Activated naive CD4-positive, alpha-beta T cell treated with anti-CD3 and anti-CD28 coated beads for 36 hours (primary cell): Measurements from ENCODE around the gene CLEC18B. TPM values are rescaled to one million over a fixed set of nuclear protein-coding genes. Genes with fewer than 3 reads are reported as not detected.
"Not testable (repeated sequence)": the region's sequence is repeated elsewhere in the genome, so short reads cannot be mapped to it uniquely, and the experiment has no call there.

Experiments used
- CTCF ChIA-PET: fragments of 350-600 bp; sonication (Branson Sonifier 250); formaldehyde crosslinking; loops from one replicate; lab custom pipeline; 2021; ENCODE audit warnings: antibody characterized with exemption; lab: Charles Lee
- DNase-seq: peaks from one replicate; pipeline ENCODE4 v3.0.0-alpha.2; 2020
- H3K27ac Mint-ChIP-seq: one replicate; pipeline ENCODE4 v1.8.0; 2021; ENCODE audit warnings: mild to moderate bottlenecking, mixed read lengths
- H3K27me3 Mint-ChIP-seq: one replicate; pipeline ENCODE4 v1.8.0; 2021; ENCODE audit warnings: low read depth, mixed read lengths
- H3K36me3 Mint-ChIP-seq: one replicate; pipeline ENCODE4 v1.8.0; 2021; ENCODE audit warnings: low read depth, mixed read lengths
- H3K4me1 Mint-ChIP-seq: one replicate; pipeline ENCODE4 v1.8.0; 2021; ENCODE audit warnings: low read depth, mixed read lengths
- H3K4me3 Mint-ChIP-seq: one replicate; pipeline ENCODE4 v1.8.0; 2021; ENCODE audit warnings: mild to moderate bottlenecking, moderate library complexity, mixed read lengths
- H3K9me3 Mint-ChIP-seq: one replicate; pipeline ENCODE4 v1.8.0; 2021; ENCODE audit warnings: mixed read lengths
- intact Hi-C: fragments of 100-400 bp; cut with micrococcal nuclease; formaldehyde crosslinking; loops from one replicate; pipeline ENCODE4 v1.15.1; 2023
- total RNA-seq, 2 experiments: library from RNA; stranded (reverse); gene quantifications; one replicate each; pipeline ENCODE4 v1.2.3, GENCODE V29; 2021

The CLEC18B gene
- not detected for total RNA-seq

DNA sequence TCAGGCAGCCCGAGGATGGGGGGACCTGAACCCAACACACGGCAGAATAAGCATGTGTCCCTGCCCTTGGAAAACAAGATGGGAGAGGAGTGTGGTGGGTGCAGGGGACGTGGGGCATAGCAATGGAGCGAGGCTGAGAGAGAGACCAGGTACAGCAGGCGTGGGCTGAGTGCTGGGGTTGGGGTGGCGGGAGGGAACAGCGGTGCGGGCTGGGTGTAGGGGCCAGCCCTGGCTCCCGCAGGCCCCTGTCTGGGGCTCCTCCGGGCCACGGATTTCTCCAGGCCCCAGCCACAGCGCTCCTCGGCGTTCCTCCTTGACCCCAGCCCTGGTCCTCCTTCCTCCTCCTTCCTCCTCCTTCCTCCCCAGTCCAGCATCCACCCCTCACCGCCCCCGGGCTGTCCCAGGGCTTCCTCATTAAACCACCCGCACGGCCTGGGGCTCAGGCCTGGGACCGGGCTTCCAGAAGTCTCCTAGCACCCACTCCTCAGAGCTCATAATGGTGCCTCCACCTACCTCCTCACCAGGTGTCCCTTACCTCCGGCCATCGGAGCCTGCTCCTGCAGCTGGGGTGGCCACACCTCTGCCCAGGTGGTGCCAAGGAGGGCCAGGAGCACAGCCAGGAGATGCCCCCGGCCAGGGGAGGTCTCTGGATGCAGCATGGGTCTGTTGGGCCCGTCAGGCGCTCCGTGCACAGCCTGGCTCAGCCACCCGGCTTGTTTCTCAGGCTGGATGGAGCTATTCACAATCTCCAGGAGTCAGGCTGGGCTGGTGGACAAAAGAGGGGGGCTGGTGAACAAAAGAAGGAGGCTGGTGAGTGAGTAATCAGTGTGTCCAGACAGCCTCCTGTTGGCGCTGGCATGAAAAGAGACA is at the start of gene CLEC18B:
CLEC18B (minus strand) TSS at position 867 of the 870 bp plus-strand sequence; CDS start at position 659, 208 bp downstream.
- H3K9me3 Mint-ChIP-seq, H3K27me3 Mint-ChIP-seq, CTCF ChIA-PET, DNase-seq, H3K4me3 Mint-ChIP-seq, H3K27ac Mint-ChIP-seq, H3K36me3 Mint-ChIP-seq, intact Hi-C loops, H3K4me1 Mint-ChIP-seq: not testable (repeated sequence)

DNA sequence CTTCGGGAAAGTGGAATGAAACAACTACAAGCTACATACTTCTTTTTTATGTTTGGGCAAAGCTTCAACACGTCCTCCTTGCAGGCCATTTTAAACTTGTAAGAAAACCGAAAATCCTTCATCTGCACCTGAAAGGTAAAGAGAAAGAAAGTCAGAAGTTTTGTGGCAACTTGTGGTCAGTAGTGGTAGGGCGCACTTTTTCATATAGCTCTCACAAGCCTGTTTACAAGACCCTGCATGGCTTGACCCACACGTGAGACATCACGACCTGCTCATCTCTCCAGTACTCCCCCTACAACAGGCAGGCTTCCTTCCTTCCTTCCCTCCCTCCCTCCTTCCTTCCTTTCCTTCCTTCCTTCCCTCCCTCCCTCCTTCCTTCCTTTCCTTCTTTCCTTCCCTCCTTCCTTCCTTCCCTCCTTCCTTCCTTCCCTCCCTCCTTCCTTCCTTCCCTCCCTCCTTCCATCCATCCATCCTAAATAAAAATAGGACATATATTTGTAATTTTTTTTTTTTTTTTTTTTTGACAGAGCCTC is 48.7 kb upstream of the CLEC18B start:
- Mint-ChIP-seq H3K27ac (no peak overlapping the region), H3K27me3 (no peaks in the 10 kb centered on the region), H3K4me1 (peaks cover 17% of the 10 kb centered on the region), H3K36me3 (peaks cover 35% of the 10 kb centered on the region), H3K9me3 (no peaks in the 10 kb centered on the region), H3K4me3 (no peak overlapping the region)
- CTCF ChIA-PET, result interaction anchor here (0.6 kb wide), 2 partner anchors 9 to 23 kb away, joined by 3 to 4 read pairs; no protein-coding TSS in a partner anchor
- intact Hi-C loops, result no loop called here
- no peak for DNase-seq

DNA sequence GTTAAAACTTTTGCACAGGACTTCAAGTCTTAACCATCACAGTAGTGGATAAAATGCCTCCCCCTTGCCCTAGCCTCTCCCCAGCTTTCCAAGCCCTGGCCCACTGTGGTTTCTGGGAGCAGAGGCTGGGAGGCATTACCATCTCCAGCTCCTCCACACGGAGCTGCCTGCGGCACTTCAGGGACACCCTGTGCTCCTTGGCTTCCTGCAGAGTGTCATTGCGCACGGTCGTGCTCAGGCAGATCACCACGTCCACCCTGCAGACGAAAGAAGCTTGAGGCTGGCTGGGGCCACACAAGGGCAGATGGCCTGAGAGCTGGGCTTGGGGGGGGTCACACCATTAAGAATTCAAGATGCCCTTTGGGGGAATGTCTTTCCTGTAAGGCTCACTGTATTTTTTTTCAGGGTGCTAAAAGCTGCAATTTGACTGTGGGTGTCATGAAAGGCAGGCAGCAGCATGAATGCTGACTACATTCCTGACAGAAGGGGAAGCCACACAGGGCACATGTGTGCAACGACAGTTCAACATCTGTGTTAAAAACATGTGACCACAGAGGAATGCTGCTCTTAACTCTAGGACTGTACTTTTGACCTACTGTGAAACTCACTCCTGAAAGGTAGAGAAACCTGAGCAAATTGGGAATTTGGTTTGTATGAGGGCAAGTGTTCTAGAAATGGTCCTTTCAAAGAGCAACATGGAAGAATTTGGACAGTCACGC is 47.7 kb upstream of the CLEC18B start:
- Mint-ChIP-seq H3K4me3 (no peak overlapping the region), H3K36me3 (peaks cover 39% of the 10 kb centered on the region), H3K9me3 (no peaks in the 10 kb centered on the region), H3K4me1 (peaks cover 17% of the 10 kb centered on the region), H3K27ac (no peak overlapping the region), H3K27me3 (no peaks in the 10 kb centered on the region)
- CTCF ChIA-PET, result interaction anchor here (0.8 kb wide), 1 partner anchor 154 kb away, joined by 3 read pairs; no protein-coding TSS in a partner anchor
- intact Hi-C loops, result no loop called here
- no peak for DNase-seq

DNA sequence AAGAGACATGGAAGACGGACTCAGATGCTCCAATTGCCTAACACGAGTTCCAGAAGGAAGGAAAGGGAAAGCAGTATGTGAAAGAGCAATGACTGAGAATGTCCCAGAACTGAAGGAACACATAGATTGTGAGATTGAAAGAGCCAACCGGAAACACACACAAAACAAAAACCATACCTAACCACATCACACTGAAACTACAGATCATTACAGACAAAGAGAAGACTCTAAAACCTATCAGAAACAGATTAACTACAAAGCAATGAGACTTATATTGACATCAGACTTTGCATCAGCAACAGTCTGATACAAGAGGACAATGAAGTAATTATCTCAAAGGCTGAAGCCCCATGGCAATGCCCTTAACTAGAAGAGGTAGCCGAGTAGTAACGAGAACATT is 45.6 kb upstream of the CLEC18B start:
- DNase-seq, result no peak
- Mint-ChIP-seq H3K27ac (no peak overlapping the region), H3K4me1 (peaks cover 17% of the 10 kb centered on the region), H3K36me3 (peaks cover 42% of the 10 kb centered on the region), H3K27me3 (no peaks in the 10 kb centered on the region), H3K4me3 (no peak overlapping the region), H3K9me3 (no peaks in the 10 kb centered on the region)
- CTCF ChIA-PET, result interaction anchor here (0.8 to 3.7 kb wide), 2 partner anchors 10 to 156 kb away, joined by 3 to 12 read pairs; no protein-coding TSS in a partner anchor
- intact Hi-C loops, result loop anchor here (1.0 to 2.0 kb wide), 2 partner anchors 140 to 159 kb away; partner anchors contain the start of gene GLG1

DNA sequence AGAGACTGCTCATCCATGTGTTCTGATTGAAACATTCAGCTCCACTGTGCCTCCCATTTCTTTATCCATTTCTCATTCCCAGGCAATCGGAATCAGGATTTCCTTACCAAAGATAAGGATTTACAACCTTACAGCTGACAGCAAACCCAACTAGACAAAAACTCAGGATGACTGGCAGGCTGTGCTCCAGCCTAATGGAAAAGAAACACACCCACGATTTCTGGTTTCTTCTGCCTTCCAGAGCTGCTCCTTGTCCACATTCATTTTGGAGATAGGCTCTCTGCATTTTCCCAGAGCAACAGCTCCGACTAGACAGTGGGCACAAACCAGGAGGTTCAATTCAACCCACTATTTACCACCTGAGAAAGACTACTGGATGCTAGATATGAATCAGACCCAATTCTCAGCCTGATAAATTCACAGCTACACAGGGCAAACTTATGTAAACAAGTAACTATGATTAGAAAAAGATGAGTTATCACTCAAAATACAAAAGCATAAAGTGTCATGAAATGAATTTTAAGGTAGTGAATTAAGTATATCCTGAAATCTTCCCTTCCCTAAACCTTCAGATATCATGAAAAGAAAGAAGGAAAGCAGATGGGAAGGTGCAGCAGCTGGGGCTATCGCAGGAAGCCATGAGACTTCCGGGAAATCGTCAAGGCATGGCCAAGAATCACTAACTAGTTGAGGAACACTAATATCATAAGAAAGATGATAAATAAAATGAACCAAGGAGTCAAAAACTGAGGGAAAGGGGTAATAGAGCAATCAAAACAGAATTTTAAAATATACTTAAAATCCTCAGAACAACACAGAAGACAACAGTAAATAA is 44.8 kb upstream of the CLEC18B start:
- intact Hi-C loops, result loop anchor here (2.0 kb wide), 1 partner anchor 141 kb away; the partner anchor contains the start of gene GLG1
- no peak for DNase-seq
- no peaks in the 10 kb centered on the region for H3K9me3 Mint-ChIP-seq
- peaks cover 45% of the 10 kb centered on the region for H3K36me3 Mint-ChIP-seq
- H3K4me3 Mint-ChIP-seq, result no peak overlapping the region
- H3K27ac Mint-ChIP-seq, result no peak overlapping the region
- CTCF ChIA-PET, result interaction anchor here (3.7 kb wide), 1 partner anchor 156 kb away, joined by 12 read pairs; no protein-coding TSS in a partner anchor
- H3K4me1 Mint-ChIP-seq, result peaks cover 17% of the 10 kb centered on the region
- no peaks in the 10 kb centered on the region for H3K27me3 Mint-ChIP-seq

DNA sequence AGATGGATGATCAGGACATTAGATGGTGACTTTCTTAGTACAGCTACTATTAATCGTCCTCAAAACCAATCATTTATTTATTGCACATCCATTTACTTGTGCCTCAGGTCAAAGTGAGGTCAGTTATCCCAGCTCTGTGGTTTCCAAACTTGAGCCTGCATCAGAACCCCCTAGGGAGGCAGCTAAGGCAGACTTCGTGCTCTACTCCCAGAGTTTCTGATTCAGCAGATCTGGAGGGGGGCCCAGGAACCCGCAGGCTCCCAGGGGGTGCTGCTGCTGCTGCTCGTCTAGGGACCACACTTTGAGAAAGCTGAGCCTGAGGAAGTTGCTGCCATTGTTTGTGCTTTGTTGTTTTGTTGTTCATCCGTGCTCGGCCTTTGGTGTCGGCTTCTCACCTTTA is 44.0 kb upstream of the CLEC18B start:
- peaks cover 17% of the 10 kb centered on the region for H3K4me1 Mint-ChIP-seq
- H3K27me3 Mint-ChIP-seq, result no peaks in the 10 kb centered on the region
- peaks cover 45% of the 10 kb centered on the region for H3K36me3 Mint-ChIP-seq
- H3K4me3 Mint-ChIP-seq, result no peak overlapping the region
- CTCF ChIA-PET, result interaction anchor here (0.6 to 3.7 kb wide), 2 partner anchors 98 to 157 kb away, joined by 5 to 12 read pairs; no protein-coding TSS in a partner anchor
- H3K27ac Mint-ChIP-seq, result no peak overlapping the region
- intact Hi-C loops, result no loop called here
- H3K9me3 Mint-ChIP-seq, result no peaks in the 10 kb centered on the region
- DNase-seq, result no peak

DNA sequence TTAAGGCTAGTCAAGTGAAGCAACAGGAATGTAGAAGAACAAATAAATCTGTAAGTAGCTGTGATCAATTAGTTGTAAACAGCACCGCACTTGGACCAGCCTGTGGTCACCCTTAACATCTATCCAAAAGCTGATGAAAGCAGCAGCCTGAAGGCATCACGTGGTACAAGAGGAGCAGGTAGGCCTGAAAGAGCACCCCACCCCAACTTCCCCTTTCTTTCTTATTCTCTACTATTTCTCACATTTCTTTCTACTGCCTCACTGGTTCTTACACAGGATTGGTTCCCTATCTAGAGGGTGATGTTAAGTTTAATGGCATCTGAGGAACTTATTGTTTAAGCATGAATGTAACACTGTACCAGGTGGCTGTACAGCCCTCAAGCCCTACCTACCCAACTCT is 42.6 kb upstream of the CLEC18B start:
- CTCF ChIA-PET, result interaction anchor here (0.9 kb wide), 1 partner anchor 10 kb away, joined by 3 read pairs; no protein-coding TSS in a partner anchor
- DNase-seq, result no peak
- Mint-ChIP-seq H3K36me3 (peaks cover 36% of the 10 kb centered on the region), H3K4me1 (peaks cover 17% of the 10 kb centered on the region), H3K9me3 (no peaks in the 10 kb centered on the region), H3K27me3 (no peaks in the 10 kb centered on the region), H3K27ac (no peak overlapping the region), H3K4me3 (no peak overlapping the region)
- intact Hi-C loops, result no loop called here

DNA sequence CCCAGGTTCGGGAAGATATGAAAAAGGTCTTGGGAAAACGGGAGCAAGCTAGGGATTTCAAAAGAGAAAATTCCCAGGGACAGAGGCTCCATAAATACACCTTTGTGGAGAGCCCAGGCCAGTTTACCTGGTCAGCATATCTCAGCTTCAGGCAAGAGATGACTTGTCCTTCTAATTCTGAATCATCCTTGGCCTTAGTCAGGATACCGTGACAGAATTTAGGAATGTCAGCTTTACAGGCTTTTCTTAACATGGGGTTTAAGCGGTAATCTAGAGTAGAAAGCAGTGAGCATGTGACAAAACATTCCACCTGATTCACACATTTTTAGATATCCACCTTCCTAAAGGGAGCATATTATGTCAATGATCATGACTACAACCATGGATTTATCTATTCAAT is 41.1 kb upstream of the CLEC18B start:
- peaks cover 41% of the 10 kb centered on the region for H3K36me3 Mint-ChIP-seq
- DNase-seq, result no peak
- peaks cover 13% of the 10 kb centered on the region for H3K4me1 Mint-ChIP-seq
- CTCF ChIA-PET, result interaction anchor here (0.7 kb wide), 1 partner anchor 48 kb away, joined by 3 read pairs; no protein-coding TSS in a partner anchor
- no peaks in the 10 kb centered on the region for H3K27me3 Mint-ChIP-seq
- H3K4me3 Mint-ChIP-seq, result no peak overlapping the region
- intact Hi-C loops, result no loop called here
- H3K27ac Mint-ChIP-seq, result no peak overlapping the region
- no peaks in the 10 kb centered on the region for H3K9me3 Mint-ChIP-seq

DNA sequence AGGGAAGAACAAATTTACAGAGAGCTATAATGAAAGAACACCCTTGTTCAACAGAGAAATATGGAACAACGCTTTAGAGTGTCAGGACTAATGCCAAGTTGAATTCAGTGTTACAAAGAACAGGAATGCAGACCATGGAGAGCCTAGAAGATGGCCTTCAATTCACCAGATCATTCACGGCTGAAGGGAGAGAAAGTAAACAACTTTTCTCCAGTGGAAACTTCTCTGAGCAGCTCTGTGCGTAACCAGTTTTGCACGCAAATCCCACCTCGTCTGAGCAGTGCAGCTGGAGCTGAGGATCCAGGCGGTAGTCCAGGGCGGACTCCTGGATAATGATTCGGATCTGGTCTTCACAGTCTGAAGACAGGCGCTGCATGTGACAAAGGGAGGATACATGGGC is 40.5 kb upstream of the CLEC18B start:
- intact Hi-C loops, result no loop called here
- no peak overlapping the region for H3K27ac Mint-ChIP-seq
- CTCF ChIA-PET, result no interaction called here
- H3K4me3 Mint-ChIP-seq, result no peak overlapping the region
- H3K4me1 Mint-ChIP-seq, result peaks cover 7% of the 10 kb centered on the region
- DNase-seq, result no peak
- H3K9me3 Mint-ChIP-seq, result no peaks in the 10 kb centered on the region
- H3K36me3 Mint-ChIP-seq, result peaks cover 37% of the 10 kb centered on the region
- no peaks in the 10 kb centered on the region for H3K27me3 Mint-ChIP-seq

DNA sequence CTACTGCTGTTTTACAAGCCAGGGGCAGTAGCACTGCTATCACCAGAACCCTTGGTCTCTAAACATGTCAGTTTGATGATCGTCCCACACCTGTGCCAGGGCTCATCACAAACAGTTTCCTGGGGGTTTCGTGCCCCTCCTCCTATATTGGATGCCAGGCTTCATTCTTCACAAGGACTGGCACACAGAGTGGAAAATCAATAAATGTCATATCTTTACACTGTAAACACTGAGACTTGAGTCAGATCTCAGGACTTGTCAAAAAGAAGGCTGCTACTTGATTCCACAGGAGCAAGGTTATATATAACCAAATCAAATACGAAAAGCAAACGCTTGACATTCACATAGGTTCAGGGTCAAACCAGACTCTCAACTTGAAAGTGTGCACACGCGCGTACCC is 39.3 kb upstream of the CLEC18B start:
- Mint-ChIP-seq H3K4me1 (no peaks in the 10 kb centered on the region), H3K9me3 (no peaks in the 10 kb centered on the region), H3K36me3 (peaks cover 38% of the 10 kb centered on the region), H3K4me3 (no peak overlapping the region), H3K27ac (no peak overlapping the region), H3K27me3 (no peaks in the 10 kb centered on the region)
- intact Hi-C loops, result no loop called here
- CTCF ChIA-PET, result no interaction called here
- DNase-seq, result no peak

DNA sequence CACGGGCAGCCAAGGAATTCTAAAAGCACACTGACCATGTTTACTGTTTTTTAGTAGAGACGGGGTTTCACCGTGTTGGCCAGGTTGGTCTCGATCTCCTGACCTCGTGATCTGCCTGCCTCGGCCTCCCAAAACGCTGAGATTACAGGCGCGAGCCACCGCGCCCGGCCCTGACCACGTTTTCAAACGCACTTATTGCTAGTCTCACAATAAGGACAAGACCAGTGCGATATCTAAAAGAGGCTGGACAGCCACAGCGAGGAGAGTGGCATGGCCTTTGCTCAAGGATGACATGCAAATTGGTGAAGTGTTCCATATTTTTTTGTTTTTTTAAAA is 35.0 kb upstream of the CLEC18B start:
- no peak for DNase-seq
- peaks cover 40% of the 10 kb centered on the region for H3K36me3 Mint-ChIP-seq
- intact Hi-C loops, result no loop called here
- CTCF ChIA-PET, result no interaction called here
- H3K4me1 Mint-ChIP-seq, result no peaks in the 10 kb centered on the region
- H3K27ac Mint-ChIP-seq, result no peak overlapping the region
- H3K9me3 Mint-ChIP-seq, result no peaks in the 10 kb centered on the region
- no peak overlapping the region for H3K4me3 Mint-ChIP-seq
- no peaks in the 10 kb centered on the region for H3K27me3 Mint-ChIP-seq
